Middle frontal gyrus (tissue), 1 donor: ENCODE results near the gene MTMR1.

Experiments
- DNase-seq: peaks from one replicate; pipeline ENCODE4 v3.0.0-alpha.2; 2015; ENCODE audit warnings: low spot score; ENCODE audit errors: extremely low spot score

Gene MTMR1

DNA sequence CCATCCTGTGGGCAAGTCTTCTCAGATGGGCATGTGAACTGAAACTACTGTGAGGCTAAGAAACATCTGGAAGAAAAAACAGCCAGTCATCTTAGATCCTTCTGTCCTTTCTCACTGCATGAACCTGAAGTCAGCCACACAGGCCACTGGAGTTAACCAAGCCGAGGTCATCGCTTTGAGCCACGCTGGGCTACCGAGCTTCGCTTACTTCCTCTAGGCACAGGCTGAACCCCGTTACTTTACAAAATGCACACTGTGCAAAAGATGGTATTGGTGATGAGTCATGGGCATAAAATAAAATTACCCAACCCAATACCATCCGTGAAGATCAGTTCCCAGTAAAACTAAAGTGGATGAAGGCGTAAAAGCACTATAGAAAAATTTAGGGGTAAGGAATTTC, 86.2 kb downstream of the MTMR1 start:
- no peak for DNase-seq

DNA sequence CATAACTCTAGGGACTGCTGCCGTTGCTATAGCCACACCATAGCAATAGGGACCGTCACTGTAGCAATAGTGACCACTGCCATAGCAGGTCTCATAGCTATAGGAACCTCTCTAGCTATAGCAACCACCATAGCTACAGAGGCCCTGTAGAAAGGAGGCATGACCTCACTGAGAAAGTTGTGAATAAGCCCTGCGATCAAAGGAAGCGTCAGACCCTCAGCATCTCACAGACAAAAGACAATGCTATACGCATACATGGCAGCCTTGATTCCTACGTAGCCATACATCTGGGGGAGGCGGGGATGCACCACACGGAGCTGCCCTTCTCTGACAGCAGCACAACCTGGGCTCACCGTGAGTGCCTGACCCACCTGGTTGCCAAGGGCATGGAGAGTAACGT, 88.5 kb downstream of the MTMR1 start:
- DNase-seq = no peak

DNA sequence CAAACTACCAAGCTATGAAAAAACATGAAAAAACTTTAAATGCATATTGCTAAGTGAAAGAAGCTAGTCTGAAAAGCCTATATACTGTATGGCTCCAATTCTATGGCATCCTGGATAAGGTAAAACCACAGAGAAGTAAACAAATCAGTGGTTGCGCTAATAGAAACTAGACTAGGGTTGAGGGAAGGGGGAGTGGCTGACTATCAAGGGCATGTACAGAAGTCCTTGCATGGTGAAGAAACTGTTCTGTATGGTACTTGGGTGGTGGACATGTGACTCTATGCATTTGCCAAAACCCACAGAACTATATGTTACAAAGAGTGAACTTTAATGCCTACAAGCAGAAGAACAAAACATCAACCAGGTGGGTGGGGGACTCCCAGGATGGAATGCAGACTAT, 96.8 kb downstream of the MTMR1 start:
- DNase-seq = no peak

DNA sequence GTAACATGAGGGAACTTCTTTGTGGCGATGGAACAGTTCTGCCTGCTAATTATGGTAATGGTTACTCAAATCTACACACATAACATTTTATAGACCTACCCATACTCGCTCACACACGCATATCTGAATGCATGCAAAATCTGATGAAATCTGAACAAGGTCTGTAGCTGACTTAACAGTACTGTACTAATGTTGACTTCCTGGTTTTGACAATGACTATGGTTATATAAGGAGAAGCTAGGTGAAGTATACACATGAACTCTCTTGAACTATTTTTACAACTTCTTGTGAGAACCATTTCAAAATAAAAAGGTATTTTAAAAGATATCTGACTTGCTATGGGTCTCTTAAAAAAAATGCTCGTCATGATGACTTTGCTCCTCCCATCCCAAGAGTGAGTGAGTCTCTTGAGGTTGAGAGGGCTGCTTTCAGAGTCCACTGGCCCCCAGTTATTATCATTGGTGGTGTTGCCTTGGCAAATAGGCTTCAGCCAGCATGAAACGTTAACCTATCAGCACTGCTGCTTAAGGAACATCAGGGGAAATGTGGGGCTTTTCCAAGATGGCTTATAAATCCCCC, 99.8 kb downstream of the MTMR1 start:
- DNase-seq = no peak

DNA sequence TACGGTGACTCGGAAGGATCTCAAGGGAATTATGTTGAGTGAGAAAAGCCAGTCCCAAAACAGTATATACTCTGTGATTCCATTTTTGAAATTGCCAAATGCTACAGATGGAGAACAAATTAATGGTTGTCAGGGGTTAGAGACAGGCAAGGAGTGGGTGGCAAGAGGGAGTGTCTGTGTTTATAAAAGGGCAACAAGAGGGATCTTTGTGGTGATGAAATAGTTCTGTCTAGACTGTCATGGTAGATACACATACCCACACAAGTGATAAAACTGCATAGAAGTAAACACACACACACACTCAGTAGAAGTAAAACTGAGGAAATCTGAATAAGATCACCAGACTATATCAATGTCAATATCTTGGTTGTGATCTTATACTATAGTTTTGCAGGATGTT, 112.5 kb downstream of the MTMR1 start:
- no peak for DNase-seq

DNA sequence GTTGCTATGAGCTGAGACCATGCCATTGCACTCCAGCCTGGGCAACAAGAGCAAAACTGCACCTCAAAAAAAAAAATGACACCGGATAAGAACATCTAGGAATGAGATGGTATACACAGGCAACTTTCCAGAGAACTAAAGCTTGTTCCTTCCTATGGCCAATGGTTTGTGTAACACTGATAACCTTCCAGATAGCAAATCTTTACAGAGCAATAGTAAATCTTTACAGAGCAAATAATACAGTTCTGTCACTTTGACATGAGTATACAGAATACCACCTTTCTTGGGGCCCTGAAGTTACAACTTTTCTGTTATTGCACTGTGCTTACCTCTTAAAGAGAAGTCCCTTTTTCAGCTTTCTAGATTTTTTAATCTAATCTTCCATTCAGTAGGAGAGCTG, 113.6 kb downstream of the MTMR1 start:
- no peak for DNase-seq

DNA sequence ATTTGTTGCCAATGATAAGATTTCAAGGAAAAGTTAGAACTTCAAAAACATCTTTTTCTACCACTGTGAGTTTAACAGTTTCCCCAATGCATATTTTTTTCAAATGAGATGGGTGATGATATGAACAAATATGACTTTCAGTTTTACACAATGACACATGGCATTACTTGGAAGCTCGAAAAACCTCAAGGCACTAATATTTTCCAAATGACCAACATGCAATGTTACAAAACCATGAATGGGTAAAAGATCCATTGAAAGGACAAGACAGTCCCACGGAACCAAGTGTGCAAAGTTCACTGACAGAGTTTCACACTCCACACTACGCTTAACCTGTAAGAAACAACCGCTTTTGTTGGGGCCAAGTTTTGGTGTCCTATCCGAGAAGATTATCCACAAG, 120.7 kb downstream of the MTMR1 start:
- no peak for DNase-seq
